Fibroblast of peridontal ligament (primary cell): ENCODE data around the gene HOXD1.

Experiments
- DNase-seq: peaks from one replicate; pipeline ENCODE4 v3.0.0-alpha.2; 2010; ENCODE audit errors: extremely low read depth

Gene HOXD1

DNA sequence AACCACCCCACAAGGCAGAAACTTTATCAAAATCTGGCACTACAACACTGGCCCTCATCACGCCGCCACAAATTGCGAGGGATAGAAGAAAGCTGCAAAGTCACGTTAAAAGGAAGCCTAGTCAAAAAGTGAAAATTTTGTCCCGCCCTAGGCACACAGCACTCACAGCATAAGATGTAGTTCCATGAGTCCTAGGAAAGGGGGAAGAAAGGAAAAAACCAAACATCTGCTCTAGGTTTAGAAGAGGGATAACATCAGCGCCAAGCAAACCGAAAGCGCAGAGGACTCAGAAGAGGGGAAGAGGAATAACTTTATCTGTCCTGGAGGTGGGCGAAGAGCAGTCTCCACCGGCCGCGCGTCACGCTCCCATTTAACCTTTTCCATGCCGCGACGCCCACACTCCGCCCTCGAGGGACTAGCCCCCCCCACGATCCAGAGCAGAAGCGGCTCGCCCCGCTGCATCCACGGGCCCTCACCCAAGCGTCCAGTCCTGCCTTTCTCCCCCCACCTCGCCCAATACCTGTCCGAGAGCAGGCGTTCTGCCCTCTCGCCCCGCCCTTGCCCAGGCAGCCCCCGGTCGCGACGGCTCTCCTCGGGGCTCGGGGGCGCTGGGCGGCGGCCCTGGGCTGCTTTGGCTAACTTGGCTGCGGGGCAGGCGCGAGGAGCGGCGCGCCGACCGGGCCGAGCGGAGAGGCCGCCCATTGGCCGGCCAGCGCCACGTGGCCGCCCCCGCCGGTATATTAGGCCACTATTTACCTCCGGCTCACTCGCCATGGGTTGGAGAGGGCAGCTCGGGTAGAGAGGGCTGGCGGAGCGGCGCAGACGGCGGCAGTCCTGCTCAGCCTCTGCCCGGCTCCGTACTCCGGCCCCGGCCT is at the start of gene HOXD1:
Gene HOXD1 (plus strand): TSS at position 770 of the 875 bp plus-strand sequence. CDS start 134 bp downstream, outside the sequence.
- peak; percentile 2 for DNase-seq

DNA sequence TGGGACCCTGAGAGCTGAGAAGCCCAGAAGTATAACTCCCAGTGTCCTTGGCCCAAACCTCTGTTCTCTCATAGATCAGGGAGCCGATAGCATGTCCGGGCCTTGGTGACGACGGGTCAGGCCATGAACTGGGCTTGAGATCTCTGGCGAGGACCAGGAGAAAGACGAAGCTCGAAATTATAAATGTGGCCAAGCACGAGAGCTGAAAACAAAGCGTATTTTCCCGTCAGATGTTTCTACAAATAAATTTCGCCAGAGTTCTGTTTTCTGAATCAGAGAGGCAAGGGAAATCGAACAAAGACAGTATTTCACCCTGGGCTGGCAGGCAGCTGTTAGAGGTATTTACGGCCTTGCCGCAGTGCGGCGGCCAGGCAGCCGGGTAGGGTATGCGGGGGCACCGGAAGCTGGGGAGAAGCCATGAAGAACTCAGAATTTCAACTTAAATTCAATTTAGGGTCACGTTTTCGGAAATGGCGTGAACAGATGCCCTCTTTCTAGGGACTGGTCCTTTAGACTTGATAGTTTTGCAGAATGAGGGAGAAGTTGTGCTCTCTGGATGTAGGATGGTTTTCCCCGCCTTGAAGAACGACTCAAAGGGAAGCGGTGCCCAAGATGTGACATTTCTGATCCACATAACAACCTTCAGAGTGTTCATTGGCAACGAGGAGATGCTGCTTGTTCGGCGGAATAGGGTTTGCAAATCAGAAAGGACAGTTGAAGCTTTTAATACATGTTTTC is 49.4 kb upstream of the HOXD1 start:
- DNase-seq = no peak

DNA sequence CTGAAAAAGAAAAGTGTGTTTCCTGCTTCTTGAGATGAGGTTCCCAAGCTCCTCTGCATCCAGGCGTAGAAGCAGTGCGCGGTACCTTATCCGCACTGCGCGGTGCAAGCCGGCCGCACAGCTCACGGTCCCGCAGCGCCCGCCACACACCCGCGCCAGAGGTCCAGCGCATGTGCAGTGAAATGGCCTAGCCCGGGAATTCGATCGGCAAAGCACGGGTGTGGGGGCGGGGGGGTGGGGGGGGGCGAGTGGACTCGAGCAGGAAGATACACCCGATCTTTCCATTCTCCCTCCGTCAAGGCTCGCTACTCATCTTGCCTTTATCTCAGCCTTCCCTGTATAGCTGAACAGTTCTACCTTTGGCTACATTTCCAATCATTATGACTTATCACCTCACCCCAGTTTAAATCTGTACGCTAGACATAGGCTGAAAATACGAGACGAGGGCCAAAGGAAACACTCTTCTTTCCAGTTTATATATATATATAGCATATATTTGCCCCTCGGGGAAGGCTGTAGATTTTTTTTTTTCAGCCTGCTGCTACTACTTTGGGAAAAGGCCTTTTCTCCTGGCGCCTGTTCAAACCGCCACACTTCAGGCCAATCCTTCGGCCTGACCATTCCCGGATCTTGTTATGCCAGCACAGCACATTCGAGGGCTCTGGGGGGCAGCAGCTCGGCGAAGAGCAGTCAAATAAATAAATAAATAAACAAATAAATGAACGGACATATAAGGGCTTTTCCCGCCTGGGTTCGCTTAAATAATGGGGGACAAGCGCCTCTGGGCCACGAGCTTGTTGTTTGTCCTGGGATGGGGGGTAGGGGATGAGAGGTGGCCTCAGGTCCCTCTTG is 48.6 kb upstream of the HOXD1 start:
- no peak for DNase-seq

DNA sequence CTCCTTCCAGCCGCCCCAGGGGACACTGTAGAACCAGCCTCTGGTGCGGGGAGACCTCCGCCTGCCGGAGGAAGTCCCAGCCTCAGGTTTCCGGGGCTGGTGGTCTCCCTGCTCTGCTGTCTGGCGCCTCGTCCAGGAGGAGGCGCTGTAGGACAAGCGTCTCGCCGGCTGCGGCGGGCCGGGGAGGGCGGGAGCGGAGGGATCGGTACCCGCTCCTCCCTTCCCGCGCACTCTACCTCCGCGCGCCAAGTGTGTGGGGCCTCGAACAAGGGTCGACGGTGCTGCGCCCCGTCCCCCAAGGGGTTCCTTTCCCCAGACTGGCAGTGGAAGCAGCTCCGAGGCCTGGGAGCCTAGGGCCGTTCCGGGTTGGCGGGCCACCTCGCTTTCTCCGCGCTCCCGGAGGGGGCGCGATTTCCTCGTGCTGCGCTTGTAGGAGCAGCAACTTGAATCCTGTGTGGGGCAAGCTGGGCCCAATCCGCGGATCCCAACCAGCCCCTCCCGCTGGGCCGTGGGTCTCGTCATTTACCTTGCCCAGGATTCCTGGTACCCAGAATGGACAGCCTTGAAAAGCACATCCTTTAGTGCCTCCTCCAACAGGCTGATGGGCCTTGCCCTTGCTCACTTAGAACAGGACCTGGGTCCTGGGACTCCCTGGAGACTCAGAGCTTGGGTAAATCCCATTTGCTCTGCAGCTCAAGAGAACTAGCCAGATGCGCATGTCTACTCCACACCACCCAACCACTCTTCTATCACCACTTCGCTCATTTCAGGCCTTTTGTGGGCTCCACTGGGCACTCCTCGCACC is 47.8 kb upstream of the HOXD1 start:
- DNase-seq = no peak

DNA sequence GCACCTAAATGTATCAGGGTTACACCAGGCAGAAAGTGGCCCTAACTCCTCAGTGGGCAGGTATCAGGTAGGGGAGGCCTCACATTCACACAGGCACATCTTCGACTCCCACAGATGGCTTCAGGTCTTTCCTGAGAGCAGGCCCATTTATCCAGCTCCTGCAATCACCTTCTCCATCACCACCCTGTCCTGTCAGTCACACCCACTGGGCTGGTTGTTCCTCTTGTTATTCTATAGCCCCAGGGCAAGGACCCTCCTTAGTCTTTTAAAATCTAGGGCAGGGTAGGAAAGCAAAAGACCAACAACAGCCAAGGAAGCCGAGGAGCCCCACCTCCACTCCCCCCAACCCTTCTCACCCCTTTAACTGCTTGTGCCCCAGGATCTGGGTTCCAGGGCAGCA is 46.2 kb upstream of the HOXD1 start:
- no peak for DNase-seq

DNA sequence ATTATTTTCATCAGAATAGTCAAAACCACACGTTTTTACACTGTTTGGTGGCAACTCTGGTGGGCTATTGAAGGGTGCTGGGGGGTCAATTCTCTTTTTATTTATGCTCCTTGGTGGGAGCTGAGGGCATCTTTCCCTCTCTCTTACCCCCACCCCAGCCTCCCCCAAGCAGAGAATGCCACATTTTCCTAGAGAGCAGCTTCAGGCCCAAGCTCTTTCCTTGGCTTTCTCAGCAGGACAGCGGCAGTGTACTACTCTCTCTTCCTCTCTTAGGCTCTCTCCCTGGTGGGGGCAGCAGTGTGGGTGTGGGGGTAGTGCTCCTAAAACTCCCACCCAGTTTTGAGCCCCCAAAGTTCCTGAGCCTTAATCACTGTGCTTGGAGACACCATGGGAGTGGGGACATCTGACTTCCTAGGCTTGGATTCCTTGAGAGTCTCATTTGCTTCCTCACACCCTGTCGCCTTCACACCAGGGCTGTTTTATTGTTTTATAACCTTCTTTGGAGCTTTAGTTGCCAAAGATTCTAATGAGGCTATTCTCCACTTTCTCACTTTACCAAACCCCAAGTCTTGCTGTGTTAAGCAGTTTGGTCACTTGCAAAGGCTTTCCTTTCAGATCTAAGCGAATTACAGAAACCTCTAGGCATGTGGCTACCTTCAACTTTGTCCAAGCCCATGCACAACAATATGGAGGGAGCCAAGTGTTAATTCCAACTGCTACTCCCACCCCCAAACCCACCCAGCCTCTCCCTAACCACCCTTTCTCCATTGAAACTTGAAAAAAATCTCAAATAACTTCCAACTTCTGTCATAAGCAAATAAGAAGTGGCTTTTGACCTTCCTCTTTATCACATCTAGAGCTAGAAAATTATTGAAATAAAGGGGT is 43.1 kb upstream of the HOXD1 start:
- DNase-seq = no peak

DNA sequence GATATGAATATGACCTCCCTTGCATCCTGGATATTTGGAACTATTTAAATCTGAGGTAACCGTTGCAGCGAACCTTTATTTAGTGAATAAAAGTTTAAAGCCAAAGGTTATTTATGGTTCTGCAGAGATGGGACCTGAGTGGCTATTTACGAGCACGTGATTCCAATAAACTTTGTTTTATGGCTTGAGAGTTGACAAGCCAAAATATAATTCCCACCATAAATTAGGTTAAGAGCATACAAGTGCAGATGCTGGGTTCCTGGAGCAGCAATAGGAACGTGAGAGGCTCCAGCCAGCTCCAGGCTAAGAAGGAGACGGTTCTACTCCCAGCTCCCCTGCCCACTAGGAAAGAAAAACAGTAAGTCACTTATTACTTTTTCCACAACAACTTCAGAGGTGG is 42.4 kb upstream of the HOXD1 start:
- DNase-seq = no peak

DNA sequence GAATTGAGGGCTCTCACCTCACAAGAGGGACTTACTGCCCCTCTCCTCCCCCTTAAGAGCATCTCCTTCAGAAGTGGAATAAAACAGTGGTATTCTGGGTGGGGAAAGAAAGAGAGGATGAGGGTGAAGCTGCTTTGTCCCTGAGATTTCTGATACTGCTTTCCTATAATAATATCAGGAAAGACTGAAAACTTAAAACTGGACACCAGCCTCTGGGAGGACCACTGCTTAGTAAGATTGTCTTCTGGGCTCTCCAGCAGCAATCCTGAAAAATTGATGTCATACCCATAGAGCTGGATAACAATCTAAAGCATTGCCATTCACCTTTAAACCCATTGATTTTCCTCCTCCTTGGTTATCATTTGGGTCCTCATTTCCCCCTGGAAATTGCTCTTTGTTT is 41.8 kb upstream of the HOXD1 start:
- DNase-seq = no peak

DNA sequence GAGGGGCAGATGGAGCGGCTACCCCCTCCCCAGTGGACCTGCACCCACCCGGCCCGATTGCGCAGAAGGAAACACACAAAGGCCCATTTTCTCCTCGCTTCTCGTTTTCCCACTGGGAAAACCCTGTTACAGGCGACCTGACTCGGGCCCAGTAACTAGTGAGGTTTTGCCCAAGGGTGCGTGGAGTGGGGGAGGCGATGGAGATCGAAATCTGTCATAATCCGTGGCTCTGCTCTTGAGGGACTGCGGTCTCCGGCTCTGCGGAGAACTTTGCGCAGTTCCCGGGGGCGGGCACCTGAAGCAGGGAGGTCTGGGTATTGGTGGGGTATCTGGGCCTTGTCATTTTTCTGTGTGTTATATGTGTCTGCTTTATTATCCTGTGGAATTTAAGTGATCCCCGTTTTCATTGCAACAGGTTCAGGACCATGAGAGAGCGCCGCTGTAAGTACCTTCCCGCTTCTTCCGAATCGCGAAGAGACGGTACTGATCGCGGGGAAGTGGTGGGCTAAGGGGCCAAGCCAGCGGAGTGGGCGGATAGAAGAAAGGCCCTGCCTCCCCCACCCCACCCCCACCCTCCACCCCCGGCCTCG is 41.2 kb upstream of the HOXD1 start:
- no peak for DNase-seq

DNA sequence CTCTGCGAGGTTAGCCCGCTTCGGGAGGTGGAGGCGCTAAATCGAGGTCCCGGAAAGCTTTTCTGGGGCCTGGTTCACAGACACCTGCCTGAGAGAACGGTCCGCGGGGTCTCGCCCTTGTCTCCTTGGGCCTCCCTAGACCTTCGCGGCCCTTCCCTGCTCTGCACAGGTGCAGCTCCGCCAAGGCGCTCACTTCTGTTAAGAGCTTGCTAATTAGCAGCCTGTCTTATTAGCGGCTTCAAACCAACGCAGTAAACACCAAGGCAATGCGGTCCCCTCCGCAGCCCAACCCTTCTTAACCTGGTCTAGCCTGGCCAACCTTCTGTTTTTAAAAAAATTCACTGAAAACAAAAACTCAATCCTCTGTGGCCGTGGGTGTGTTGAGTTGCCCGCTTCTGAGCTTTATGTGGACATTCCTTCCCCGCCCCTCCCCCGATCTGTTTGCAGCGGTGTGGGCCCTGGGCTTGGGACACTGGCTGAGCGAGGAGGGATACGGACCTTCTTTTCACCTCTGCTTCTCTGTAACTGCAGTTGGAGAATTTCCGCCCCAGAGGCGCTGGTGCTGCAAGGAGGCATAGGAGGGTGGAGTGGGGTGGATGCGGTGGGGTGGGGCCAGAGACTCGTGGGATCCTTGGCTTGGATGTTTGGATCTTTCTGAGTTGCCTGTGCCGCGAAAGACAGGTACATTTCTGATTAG is 40.5 kb upstream of the HOXD1 start:
- DNase-seq = no peak

DNA sequence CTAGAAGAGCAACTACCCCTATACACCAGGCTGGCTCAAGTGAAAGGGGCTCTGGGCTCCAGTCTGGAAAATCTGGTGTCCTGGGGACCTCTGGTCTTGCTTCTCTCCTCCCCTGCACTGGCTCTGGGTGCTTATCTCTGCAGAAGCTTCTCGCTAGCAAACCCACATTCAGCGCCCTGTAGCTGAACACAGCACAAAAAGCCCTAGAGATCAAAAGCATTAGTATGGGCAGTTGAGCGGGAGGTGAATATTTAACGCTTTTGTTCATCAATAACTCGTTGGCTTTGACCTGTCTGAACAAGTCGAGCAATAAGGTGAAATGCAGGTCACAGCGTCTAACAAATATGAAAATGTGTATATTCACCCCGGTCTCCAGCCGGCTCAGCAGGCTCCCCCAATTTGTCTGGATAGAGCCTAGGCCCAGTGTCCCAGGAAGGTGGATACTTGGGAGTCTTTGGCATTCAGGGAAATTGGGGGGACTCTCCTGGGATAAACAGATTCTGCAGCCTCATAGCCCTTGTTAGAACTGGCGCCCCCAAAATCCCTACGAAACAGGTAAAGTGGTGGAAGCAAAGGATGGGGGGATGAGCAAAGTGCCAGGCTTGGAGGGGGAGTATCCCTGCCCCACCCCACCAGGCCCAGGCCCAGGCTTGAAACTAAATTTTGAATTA is 39.6 kb upstream of the HOXD1 start:
- no peak for DNase-seq

DNA sequence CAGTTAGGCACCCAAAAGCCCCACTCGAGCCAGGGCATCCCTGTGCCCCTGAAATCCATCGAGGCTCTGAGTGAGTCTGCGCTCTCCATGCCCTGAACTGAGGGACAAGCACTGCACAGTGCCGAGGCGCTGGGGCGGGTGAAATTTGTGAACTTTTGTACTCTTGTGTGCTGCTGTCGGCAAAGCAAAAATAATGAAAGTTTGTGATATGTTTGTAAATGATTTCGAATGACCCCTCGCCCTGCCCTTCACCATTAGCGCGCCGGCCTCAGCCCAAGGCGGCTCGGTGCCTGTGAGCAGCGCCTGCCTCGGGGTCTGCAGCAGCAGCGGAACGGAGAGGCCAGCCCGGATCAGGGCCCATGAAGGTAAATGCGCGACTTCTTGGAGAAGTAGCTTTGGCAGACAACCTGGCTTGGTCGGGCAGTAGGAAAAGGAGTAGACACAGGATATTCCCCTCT is 39.0 kb upstream of the HOXD1 start:
- DNase-seq = no peak

DNA sequence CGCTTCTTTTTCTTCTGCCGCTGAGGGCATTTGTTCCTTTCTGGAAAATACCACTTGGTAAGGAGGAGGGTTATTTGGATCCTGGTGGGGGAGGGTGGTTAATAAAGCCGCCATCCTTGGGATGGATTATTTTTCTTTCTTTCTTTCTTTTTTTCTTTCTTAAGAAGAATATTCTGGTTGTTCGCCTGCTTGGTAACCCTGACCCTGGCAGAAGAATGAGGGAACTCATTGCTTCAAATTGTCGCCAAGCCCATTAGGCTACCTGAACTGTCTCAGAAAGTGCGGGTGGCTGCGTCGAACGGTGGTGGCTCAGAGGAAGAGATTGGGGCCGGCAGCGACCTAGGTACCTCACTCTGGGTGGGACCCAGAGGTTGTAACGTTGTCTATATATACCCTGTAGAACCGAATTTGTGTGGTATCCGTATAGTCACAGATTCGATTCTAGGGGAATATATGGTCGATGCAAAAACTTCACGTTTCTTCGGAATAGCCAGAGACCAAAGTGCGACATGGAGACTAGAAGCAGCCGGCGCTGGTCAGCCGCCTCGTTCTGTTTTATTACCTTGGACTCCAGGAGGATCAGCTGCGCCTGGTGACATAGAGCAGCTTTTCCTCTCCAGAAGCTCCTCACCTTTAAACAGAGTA is 38.4 kb upstream of the HOXD1 start:
- no peak for DNase-seq

DNA sequence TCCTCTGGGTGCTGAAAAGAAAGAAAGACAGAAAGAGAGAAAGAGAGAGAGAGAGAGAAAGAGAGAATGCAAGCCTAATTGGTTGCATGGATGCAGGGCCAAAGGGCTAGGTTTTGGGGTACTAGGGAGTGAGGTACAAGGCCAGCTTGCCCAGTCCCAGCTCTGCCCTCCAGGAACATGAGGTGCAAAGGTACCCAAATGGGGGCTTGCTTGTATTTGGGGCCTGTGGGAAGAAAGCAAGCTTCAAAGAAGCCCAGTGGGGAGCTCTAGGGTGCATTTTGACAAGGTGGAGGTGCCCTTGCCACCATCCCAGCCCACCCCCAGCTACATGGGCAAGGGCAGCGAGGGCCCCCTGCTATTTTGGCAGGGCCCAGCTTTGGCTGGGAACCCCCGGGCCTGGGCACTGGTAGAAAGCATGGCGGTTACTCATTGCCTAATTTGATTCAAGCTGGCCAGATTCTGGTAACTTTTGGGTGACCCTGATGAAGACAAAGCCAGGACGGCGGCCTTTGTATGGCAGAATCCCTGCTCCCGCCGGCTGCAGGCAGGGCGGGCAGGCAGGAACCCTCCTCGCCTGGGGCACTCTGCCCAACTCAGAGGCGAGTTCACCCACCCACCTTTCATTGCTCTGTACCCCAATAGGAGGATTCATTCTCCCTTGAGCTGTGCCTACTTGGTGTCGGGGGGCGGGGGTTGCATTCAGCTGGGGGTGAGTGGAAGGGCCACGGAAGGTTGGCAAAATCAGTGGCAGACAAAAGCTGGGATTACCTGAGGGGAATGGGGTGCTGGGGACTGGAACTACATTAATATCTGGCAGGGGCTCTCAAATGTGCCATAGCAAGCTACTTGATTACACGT is 37.7 kb upstream of the HOXD1 start:
- DNase-seq = no peak

DNA sequence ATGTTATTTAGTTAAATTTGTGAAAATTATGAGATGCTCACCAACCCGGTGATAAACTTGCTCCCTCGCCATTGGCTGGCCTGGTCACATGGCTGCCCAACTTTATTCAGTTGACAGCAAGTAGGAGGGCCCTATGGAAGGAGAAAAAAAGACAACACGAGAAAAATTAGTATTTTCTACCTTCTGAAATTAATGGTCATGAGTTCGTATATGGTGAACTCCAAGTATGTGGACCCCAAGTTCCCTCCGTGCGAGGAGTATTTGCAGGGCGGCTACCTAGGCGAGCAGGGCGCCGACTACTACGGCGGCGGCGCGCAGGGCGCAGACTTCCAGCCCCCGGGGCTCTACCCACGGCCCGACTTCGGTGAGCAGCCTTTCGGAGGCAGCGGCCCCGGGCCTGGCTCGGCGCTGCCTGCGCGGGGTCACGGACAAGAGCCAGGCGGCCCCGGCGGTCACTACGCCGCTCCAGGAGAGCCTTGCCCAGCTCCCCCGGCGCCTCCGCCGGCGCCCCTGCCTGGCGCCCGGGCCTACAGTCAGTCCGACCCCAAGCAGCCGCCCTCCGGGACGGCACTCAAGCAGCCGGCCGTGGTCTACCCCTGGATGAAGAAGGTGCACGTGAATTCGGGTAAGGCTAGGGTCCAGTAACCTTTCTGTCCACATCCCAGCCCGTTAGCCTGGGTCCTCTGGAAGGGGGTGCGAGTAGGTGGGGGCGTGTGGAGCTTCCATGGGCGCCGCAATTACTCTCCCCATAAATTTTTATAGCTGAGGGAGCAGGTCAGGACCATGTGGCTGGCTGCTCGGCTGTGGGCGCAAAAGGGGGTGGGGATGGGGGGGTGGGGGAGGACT is 36.8 kb upstream of the HOXD1 start, which contains the start of gene HOXD4:
Gene HOXD4 (plus strand): TSS at position 109 of the 846 bp plus-strand sequence. CDS start 84 bp downstream, at position 193.
- no peak for DNase-seq
